Fibroblast of pulmonary artery (primary cell): Measurements from ENCODE around the gene BCL7A.
A peak's percentile ranks its signal among the peaks of the same experiment; 100 is the strongest.
"Not testable (repeated sequence)": the region's sequence is repeated elsewhere in the genome, so short reads cannot be mapped to it uniquely, and the experiment has no call there.

ENCODE experiments used
- DNase-seq: peaks from one replicate; pipeline ENCODE4 v3.0.0-alpha.2; 2010; ENCODE audit warnings: low read depth
- H3K4me3 ChIP-seq: replicated peaks from 2 replicates; pipeline ENCODE4 v1.5.1; 2011; ENCODE audit warnings: low read depth, mild to moderate bottlenecking, control low read depth, low read length, moderate library complexity
- CTCF ChIP-seq: IDR thresholded peaks from 2 replicates; pipeline ENCODE4 v1.5.1; 2011; ENCODE audit warnings: mild to moderate bottlenecking, control low read depth, low read length, inconsistent platforms; ENCODE audit errors: missing control alignments

BCL7A gene

GRCh38 chr12:122097927-122098756, 76.5 kb downstream of the BCL7A start:
- no peak for TF ChIP-seq CTCF
- peak overlapping the region; percentile 21 for H3K4me3 ChIP-seq
- peak; percentile 82 for DNase-seq

- no peak for DNase-seq
- TF ChIP-seq CTCF = no peak
- no peak overlapping the region for H3K4me3 ChIP-seq
Observed at GRCh38 chr12:122099280-122099749, 77.6 kb downstream of the BCL7A start.

- H3K4me3 ChIP-seq = no peak overlapping the region
- TF ChIP-seq CTCF = no peak
- DNase-seq = no peak
Observed at GRCh38 chr12:122099856-122100255, 78.2 kb downstream of the BCL7A start.

- H3K4me3 ChIP-seq = no peak overlapping the region
- no peak for DNase-seq
- no peak for TF ChIP-seq CTCF
Observed at GRCh38 chr12:122100568-122100967, 78.9 kb downstream of the BCL7A start.

- H3K4me3 ChIP-seq = no peak overlapping the region
- TF ChIP-seq CTCF = no peak
- DNase-seq = peak; percentile 64
Observed at GRCh38 chr12:122102331-122102730, 80.6 kb downstream of the BCL7A start.

- H3K4me3 ChIP-seq = no peak overlapping the region
- no peak for DNase-seq
- TF ChIP-seq CTCF = no peak
Observed at GRCh38 chr12:122104844-122105243, 83.2 kb downstream of the BCL7A start.

GRCh38 chr12:122105496-122105895, 83.8 kb downstream of the BCL7A start:
- not testable (repeated sequence) for H3K4me3 ChIP-seq, DNase-seq
